Caco-2 (cell line): ENCODE results near the gene HBA1. TPM values are rescaled to one million over a fixed set of nuclear protein-coding genes. Genes with fewer than 3 reads are reported as not detected.
"Not testable (repeated sequence)": the region's sequence is repeated elsewhere in the genome, so short reads cannot be mapped to it uniquely, and the experiment has no call there.

Source experiments
- BruUV-seq: library from RNA; stranded (reverse); fragments of 400-500 nt; replicated peaks from 2 replicates; lab custom pipeline; 2021; lab: Mats Ljungman, UMichigan
- CTCF ChIA-PET: fragments of 300-600 bp; sonication (Branson Sonifier 250); formaldehyde crosslinking; loops from one replicate; lab custom pipeline; 2022; ENCODE audit warnings: antibody characterized with exemption; lab: Charles Lee
- POLR2A ChIA-PET: fragments of 300-600 bp; sonication (Branson Sonifier 250); formaldehyde crosslinking; loops from one replicate; lab custom pipeline; 2022; ENCODE audit warnings: antibody characterized with exemption; lab: Charles Lee
- DNase-seq, 2 experiments: peaks; one replicate each; pipeline versions ENCODE4 v3.0.0 to v3.0.0-alpha.2; 2020 to 2022
- H3K27me3 ChIP-seq: replicated peaks from 2 replicates; pipeline ENCODE4 v1.6.0; 2011; ENCODE audit warnings: low read length; ENCODE audit not compliant: control insufficient read depth, insufficient read depth
- H3K36me3 ChIP-seq: 2 replicates; pipeline ENCODE4 v1.5.1; 2011; ENCODE audit warnings: low read length; ENCODE audit not compliant: control insufficient read depth, insufficient read depth
- H3K4me1 ChIP-seq: fragments of 250-450 bp; sonication (Bioruptor Pico); 2 replicates; pipeline ENCODE4 v1.5.1; 2020; ENCODE audit warnings: mild to moderate bottlenecking
- H3K4me3 ChIP-seq: 2 replicates; pipeline ENCODE4 v1.5.1; 2011; ENCODE audit warnings: low read depth, mild to moderate bottlenecking, control low read depth, low read length
- H3K9me3 ChIP-seq: fragments of 250-450 bp; sonication (Bioruptor Pico); 2 replicates; pipeline ENCODE4 v1.5.1; 2020; ENCODE audit warnings: mild to moderate bottlenecking, moderate library complexity
- H3K27ac Mint-ChIP-seq: one replicate; pipeline ENCODE4 v1.8.0; 2022; ENCODE audit warnings: mixed read lengths; ENCODE audit not compliant: unreplicated experiment
- H3K27me3 Mint-ChIP-seq: one replicate; pipeline ENCODE4 v1.8.0; 2022; ENCODE audit warnings: mixed read lengths; ENCODE audit not compliant: insufficient read depth, unreplicated experiment
- H3K36me3 Mint-ChIP-seq: one replicate; pipeline ENCODE4 v1.8.0; 2022; ENCODE audit warnings: mild to moderate bottlenecking, mixed read lengths; ENCODE audit not compliant: insufficient read depth, unreplicated experiment
- H3K4me1 Mint-ChIP-seq: one replicate; pipeline ENCODE4 v1.8.0; 2022; ENCODE audit warnings: low read depth, mixed read lengths; ENCODE audit not compliant: unreplicated experiment
- H3K4me3 Mint-ChIP-seq: one replicate; pipeline ENCODE4 v1.8.0; 2022; ENCODE audit warnings: mild to moderate bottlenecking, moderate library complexity, mixed read lengths; ENCODE audit not compliant: unreplicated experiment
- H3K9me3 Mint-ChIP-seq: one replicate; pipeline ENCODE4 v1.8.0; 2022; ENCODE audit warnings: mixed read lengths; ENCODE audit not compliant: unreplicated experiment
- CTCF ChIP-seq, 2 experiments: fragments of 200-600 bp in 1 of 2; IDR thresholded peaks; 1 replicate in 1 of 2; 2 replicates in 1 of 2; pipeline versions ENCODE4 v1.5.1 to v1.8.0; 2011 to 2022; ENCODE audit warnings: antibody characterized with exemption in 1 of 2, control low read depth in 1 of 2, inconsistent platforms in 1 of 2, low read depth in 1 of 2, low read length in 1 of 2, mild to moderate bottlenecking in 1 of 2, moderate library complexity in 1 of 2; ENCODE audit not compliant: insufficient read depth in 1 of 2, severe bottlenecking in 1 of 2, unreplicated experiment in 1 of 2
- intact Hi-C: fragments of 100-400 bp; cut with micrococcal nuclease; formaldehyde crosslinking; loops from one replicate; pipeline ENCODE4 v1.10.0; 2022; ENCODE audit not compliant: unreplicated experiment
- total RNA-seq: library from RNA; stranded (reverse); gene quantifications from 2 replicates; pipeline ENCODE4 v1.2.3, GENCODE V29; 2022

HBA1 gene
- total RNA-seq, 1 experiment from 2014 or later, result 3.6 TPM

GRCh38 chr16:167122-167690, 9.3 kb upstream of the HBA1 start:
- Mint-ChIP-seq H3K36me3 (no peaks in the 10 kb centered on the region), H3K9me3 (no peaks in the 10 kb centered on the region), H3K4me1 (no peaks in the 10 kb centered on the region), H3K4me3 (no peak overlapping the region), H3K27ac (no peak overlapping the region), H3K27me3 (peaks cover 12% of the 10 kb centered on the region)
- no peak for DNase-seq
- ChIA-PET CTCF (no interaction called here), POLR2A (no interaction called here)
- no TSS peak for BruUV-seq
- H3K4me3 ChIP-seq, result no peak overlapping the region
- no peaks in the 10 kb centered on the region for H3K4me1 ChIP-seq
- H3K36me3 ChIP-seq, result no peaks in the 10 kb centered on the region
- H3K9me3 ChIP-seq, result no peaks in the 10 kb centered on the region
- H3K27me3 ChIP-seq, result no peaks in the 10 kb centered on the region
- intact Hi-C loops, result no loop called here
- TF ChIP-seq CTCF (IDR thresholded peaks at IDR 0.05; ENCODE audit: insufficient read depth in 1 of 2, low read depth in 1 of 2, low read length in 1 of 2, severe bottlenecking in 1 of 2, unreplicated experiment in 1 of 2), result no peak

GRCh38 chr16:168424-168823, 8.1 kb upstream of the HBA1 start:
- TF ChIP-seq CTCF (IDR thresholded peaks at IDR 0.05; ENCODE audit: insufficient read depth in 1 of 2, low read depth in 1 of 2, low read length in 1 of 2, severe bottlenecking in 1 of 2, unreplicated experiment in 1 of 2), result no peak
- H3K36me3 Mint-ChIP-seq, result no peaks in the 10 kb centered on the region
- no peak for DNase-seq
- Histone ChIP-seq H3K9me3 (no peaks in the 10 kb centered on the region), H3K36me3 (no peaks in the 10 kb centered on the region), H3K4me1 (no peaks in the 10 kb centered on the region), H3K4me3 (no peak overlapping the region), H3K27me3 (no peaks in the 10 kb centered on the region)
- intact Hi-C loops, result no loop called here
- no TSS peak for BruUV-seq
- H3K27ac Mint-ChIP-seq, result no peak overlapping the region
- H3K4me1 Mint-ChIP-seq, result no peaks in the 10 kb centered on the region
- CTCF ChIA-PET, result no interaction called here
- H3K9me3 Mint-ChIP-seq, result no peaks in the 10 kb centered on the region
- POLR2A ChIA-PET, result no interaction called here
- no peak overlapping the region for H3K4me3 Mint-ChIP-seq
- peaks cover 12% of the 10 kb centered on the region for H3K27me3 Mint-ChIP-seq

GRCh38 chr16:169014-169413, 7.5 kb upstream of the HBA1 start:
- no peak for TF ChIP-seq CTCF (IDR thresholded peaks at IDR 0.05; ENCODE audit: insufficient read depth in 1 of 2, low read depth in 1 of 2, low read length in 1 of 2, severe bottlenecking in 1 of 2, unreplicated experiment in 1 of 2)
- no peaks in the 10 kb centered on the region for H3K9me3 Mint-ChIP-seq
- H3K4me1 Mint-ChIP-seq, result no peaks in the 10 kb centered on the region
- no peak overlapping the region for H3K4me3 Mint-ChIP-seq
- POLR2A ChIA-PET, result no interaction called here
- no peaks in the 10 kb centered on the region for H3K36me3 ChIP-seq
- no peaks in the 10 kb centered on the region for H3K27me3 ChIP-seq
- no peaks in the 10 kb centered on the region for H3K9me3 ChIP-seq
- no peaks in the 10 kb centered on the region for H3K4me1 ChIP-seq
- H3K4me3 ChIP-seq, result no peak overlapping the region
- H3K27me3 Mint-ChIP-seq, result peaks cover 12% of the 10 kb centered on the region
- intact Hi-C loops, result no loop called here
- BruUV-seq, result no TSS peak
- CTCF ChIA-PET, result no interaction called here
- DNase-seq, result no peak
- H3K36me3 Mint-ChIP-seq, result no peaks in the 10 kb centered on the region
- no peak overlapping the region for H3K27ac Mint-ChIP-seq

- CTCF ChIA-PET, result not testable (repeated sequence)
Observed at GRCh38 chr16:170088-170507, 6.4 kb upstream of the HBA1 start.

More at GRCh38 chr16:170088-170507, 6.4 kb upstream of the HBA1 start:
- H3K9me3 ChIP-seq, H3K27me3 ChIP-seq, H3K36me3 Mint-ChIP-seq, H3K9me3 Mint-ChIP-seq, DNase-seq, H3K27ac Mint-ChIP-seq, H3K4me3 ChIP-seq, intact Hi-C loops, H3K4me1 ChIP-seq, H3K4me3 Mint-ChIP-seq, H3K36me3 ChIP-seq, POLR2A ChIA-PET, BruUV-seq, H3K4me1 Mint-ChIP-seq: not testable (repeated sequence)
- H3K27me3 Mint-ChIP-seq, result peaks cover 17% of the 10 kb centered on the region
